Measurements from ENCODE around the gene PTPN11. TPM values are rescaled to one million over a fixed set of nuclear protein-coding genes. Genes with fewer than 3 reads are reported as not detected.
"Not testable (repeated sequence)": the region's sequence is repeated elsewhere in the genome, so short reads cannot be mapped to it uniquely, and the experiment has no call there.

PTPN11 gene
- polyA plus RNA-seq, 3 donors: 11.1 to 41.9 (median 28.8) TPM

GRCh38 chr12:112401903-112402498, 16.7 kb upstream of the PTPN11 start:
- Histone ChIP-seq H3K79me2 (ENCODE audit: insufficient read depth, low read length) (no peaks in the 10 kb centered on the region), H2AFZ (ENCODE audit: insufficient read depth, low read depth, low read length, poor library complexity, severe bottlenecking) (no peak overlapping the region), H3K27ac (ENCODE audit: low read depth in 1 of 2, low read length in 2 of 2) (no peak overlapping the region), H3K4me3 (replicated peaks in 1 of 3; ENCODE audit: low read depth in 2 of 3, low read length in 3 of 3) (no peak overlapping the region), H3K9ac (ENCODE audit: insufficient read depth, low read length, poor library complexity, severe bottlenecking) (no peak overlapping the region), H4K20me1 (ENCODE audit: insufficient read depth, low read length) (peaks cover 28% of the 10 kb centered on the region), H3K36me3 (replicated peaks in 1 of 2; ENCODE audit: control insufficient read depth in 1 of 2, insufficient read depth in 2 of 2, low read length in 2 of 2) (peaks cover 28 to 31% of the 10 kb centered on the region in 2 donors), H3K9me3 (replicated peaks in 1 of 2; ENCODE audit: control insufficient read depth in 1 of 2, insufficient read depth in 1 of 2, low read length in 2 of 2) (no peaks in the 10 kb centered on the region), H3K4me2 (replicated peaks; ENCODE audit: extremely low read depth, low read length, poor library complexity, severe bottlenecking) (no peak overlapping the region), H3K27me3 (ENCODE audit: control insufficient read depth in 2 of 2, insufficient read depth in 2 of 2, low read length in 2 of 2) (no peaks in the 10 kb centered on the region), H3K4me1 (ENCODE audit: control insufficient read depth in 1 of 2, insufficient read depth in 2 of 2, low read length in 2 of 2) (no peaks in the 10 kb centered on the region)
- Mint-ChIP-seq H3K4me3 (no peak overlapping the region), H3K27ac (no peak overlapping the region), H3K36me3 (peaks cover 27 to 32% of the 10 kb centered on the region in 2 donors), H3K27me3 (ENCODE audit: low read depth in 3 of 3) (peaks cover 1 to 4% (median 2%) of the 10 kb centered on the region in 3 donors), H3K9me3 (no peaks in the 10 kb centered on the region), H3K4me1 (peaks cover under 1% of the 10 kb centered on the region)
- intact Hi-C loops (cut with micrococcal nuclease): no loop called here
- DNase-seq: no peak
- no peak for TF ChIP-seq CTCF (IDR thresholded peaks at IDR 0.05)
- no CpG with 5 or more reads among the region's 5 CpGs for WGBS (ENCODE audit: insufficient coverage)

- no peak overlapping the region for H3K9ac ChIP-seq (ENCODE audit: insufficient read depth, low read length, poor library complexity, severe bottlenecking)
- Mint-ChIP-seq H3K4me1 (peaks cover 21% of the 10 kb centered on the region), H3K4me3 (no peak overlapping the region), H3K27ac (no peak overlapping the region), H3K27me3 (ENCODE audit: low read depth in 3 of 3) (no peaks in the 10 kb centered on the region), H3K9me3 (no peaks in the 10 kb centered on the region), H3K36me3 (peaks cover 42 to 46% of the 10 kb centered on the region in 2 donors)
- H4K20me1 ChIP-seq (ENCODE audit: insufficient read depth, low read length): peaks cover 40% of the 10 kb centered on the region
- WGBS (ENCODE audit: insufficient coverage): 95% methylated on average over 3 of the region's 11 CpGs
- H3K4me3 ChIP-seq (replicated peaks in 1 of 3; ENCODE audit: low read depth in 2 of 3, low read length in 3 of 3): no peak overlapping the region
- peaks cover 19% of the 10 kb centered on the region for H3K79me2 ChIP-seq (ENCODE audit: insufficient read depth, low read length)
- intact Hi-C loops (cut with micrococcal nuclease): loop anchor here (5.0 kb wide), 2 partner anchors 275 to 565 kb away; partner anchors contain the start of gene MAPKAPK5 (in 1 of the 2)
- H3K4me2 ChIP-seq (replicated peaks; ENCODE audit: extremely low read depth, low read length, poor library complexity, severe bottlenecking): no peak overlapping the region
- no peak overlapping the region for H2AFZ ChIP-seq (ENCODE audit: insufficient read depth, low read depth, low read length, poor library complexity, severe bottlenecking)
- no peak overlapping the region for H3K27ac ChIP-seq (ENCODE audit: low read depth in 1 of 2, low read length in 2 of 2)
- H3K9me3 ChIP-seq (replicated peaks in 1 of 2; ENCODE audit: control insufficient read depth in 1 of 2, insufficient read depth in 1 of 2, low read length in 2 of 2): no peaks in the 10 kb centered on the region
- no peak for DNase-seq
- peaks cover 40 to 43% of the 10 kb centered on the region in 2 donors for H3K36me3 ChIP-seq (replicated peaks in 1 of 2; ENCODE audit: control insufficient read depth in 1 of 2, insufficient read depth in 2 of 2, low read length in 2 of 2)
- no peaks in the 10 kb centered on the region for H3K27me3 ChIP-seq (ENCODE audit: control insufficient read depth in 2 of 2, insufficient read depth in 2 of 2, low read length in 2 of 2)
- peaks cover 9 to 17% of the 10 kb centered on the region in 2 donors for H3K4me1 ChIP-seq (ENCODE audit: control insufficient read depth in 1 of 2, insufficient read depth in 2 of 2, low read length in 2 of 2)
- TF ChIP-seq CTCF (IDR thresholded peaks at IDR 0.05): no peak
Observed at GRCh38 chr12:112406519-112407488, 11.9 kb upstream of the PTPN11 start.

GRCh38 chr12:112407683-112408082, 11.1 kb upstream of the PTPN11 start:
- WGBS (ENCODE audit: insufficient coverage): 100% methylated on average over 5 of the region's 6 CpGs
- H3K9me3 ChIP-seq (replicated peaks in 1 of 2; ENCODE audit: control insufficient read depth in 1 of 2, insufficient read depth in 1 of 2, low read length in 2 of 2); H3K27me3 ChIP-seq (ENCODE audit: control insufficient read depth in 2 of 2, insufficient read depth in 2 of 2, low read length in 2 of 2); H3K27ac ChIP-seq (ENCODE audit: low read depth in 1 of 2, low read length in 2 of 2); H3K4me2 ChIP-seq (replicated peaks; ENCODE audit: extremely low read depth, low read length, poor library complexity, severe bottlenecking); H2AFZ ChIP-seq (ENCODE audit: insufficient read depth, low read depth, low read length, poor library complexity, severe bottlenecking); DNase-seq; H3K4me3 ChIP-seq (replicated peaks in 1 of 3; ENCODE audit: low read depth in 2 of 3, low read length in 3 of 3); H3K9me3 Mint-ChIP-seq; H3K9ac ChIP-seq (ENCODE audit: insufficient read depth, low read length, poor library complexity, severe bottlenecking); H3K27me3 Mint-ChIP-seq (ENCODE audit: low read depth in 3 of 3): not testable (repeated sequence)
- Mint-ChIP-seq H3K4me3 (peak overlapping the region in 1 of 2 donors; percentile 16), H3K36me3 (peaks cover 42 to 46% of the 10 kb centered on the region in 2 donors), H3K27ac (peak overlapping the region in 4 of 7 donors; percentile 50 to 71 (median 61)), H3K4me1 (peaks cover 21% of the 10 kb centered on the region)
- H3K36me3 ChIP-seq (replicated peaks in 1 of 2; ENCODE audit: control insufficient read depth in 1 of 2, insufficient read depth in 2 of 2, low read length in 2 of 2): peaks cover 40 to 43% of the 10 kb centered on the region in 2 donors
- peaks cover 40% of the 10 kb centered on the region for H4K20me1 ChIP-seq (ENCODE audit: insufficient read depth, low read length)
- H3K4me1 ChIP-seq (ENCODE audit: control insufficient read depth in 1 of 2, insufficient read depth in 2 of 2, low read length in 2 of 2): peaks cover 9 to 17% of the 10 kb centered on the region in 2 donors
- intact Hi-C loops (cut with micrococcal nuclease): loop anchor here (1.0 to 5.0 kb wide), 3 partner anchors 12 to 565 kb away; partner anchors contain the start of gene MAPKAPK5 (in 1 of the 2)
- peaks cover 19% of the 10 kb centered on the region for H3K79me2 ChIP-seq (ENCODE audit: insufficient read depth, low read length)

All from CD14-positive monocyte (primary cell).